WTC11 (cell line): ENCODE results near the gene CFAP119. TPM values are rescaled to one million over a fixed set of nuclear protein-coding genes. Genes with fewer than 3 reads are reported as not detected.

Experiments used
- ATAC-seq: fragments of 200-7000 bp; cut with Tn5 transposase; 2 replicates; pipeline ENCODE4 v1.10.0; 2021; ENCODE audit warnings: mild to moderate bottlenecking, moderate library complexity
- CTCF ChIA-PET: fragments of 300-600 bp; sonication (Branson Sonifier 250); formaldehyde crosslinking; loops from one replicate; lab custom pipeline; 2021; ENCODE audit warnings: antibody characterized with exemption; lab: Charles Lee
- POLR2A ChIA-PET: fragments of 350-600 bp; sonication (Branson Sonifier 250); formaldehyde crosslinking; loops from one replicate; lab custom pipeline; 2021; ENCODE audit warnings: antibody characterized with exemption; lab: Charles Lee
- DNase-seq: peaks from one replicate; pipeline ENCODE4 v3.0.0; 2021; ENCODE audit warnings: low spot score
- H3K27ac Mint-ChIP-seq: 2 replicates; pipeline ENCODE4 v1.8.0; 2021; ENCODE audit warnings: mixed read lengths
- H3K27me3 Mint-ChIP-seq: 2 replicates; pipeline ENCODE4 v1.8.0; 2021; ENCODE audit warnings: low read depth, mild to moderate bottlenecking, moderate library complexity, mixed read lengths
- H3K36me3 Mint-ChIP-seq: 2 replicates; pipeline ENCODE4 v1.8.0; 2021; ENCODE audit warnings: mixed read lengths
- H3K4me1 Mint-ChIP-seq: 2 replicates; pipeline ENCODE4 v1.8.0; 2022; ENCODE audit warnings: mixed read lengths
- H3K4me3 Mint-ChIP-seq: 2 replicates; pipeline ENCODE4 v1.8.0; 2021; ENCODE audit warnings: mild to moderate bottlenecking, moderate library complexity, mixed read lengths
- H3K9me3 Mint-ChIP-seq: 2 replicates; pipeline ENCODE4 v1.8.0; 2021; ENCODE audit warnings: mixed read lengths
- AR ChIP-seq: fragments of 250-450 bp; sonication (Bioruptor Pico); IDR thresholded peaks from 2 replicates; pipeline ENCODE4 v1.9.0; 2021; ENCODE audit warnings: mild to moderate bottlenecking
- E2F4 ChIP-seq: sonication (generic); formaldehyde crosslinking; IDR thresholded peaks from 2 replicates; pipeline ENCODE4 v1.8.1; 2022; ENCODE audit warnings: low read depth, mild to moderate bottlenecking, moderate library complexity, missing genetic modification reagents, borderline replicate concordance
- E2F5 ChIP-seq: sonication (generic); formaldehyde crosslinking; IDR thresholded peaks from 2 replicates; pipeline ENCODE4 v1.8.1; 2022; ENCODE audit warnings: mild to moderate bottlenecking, moderate library complexity, missing genetic modification reagents
- ETV6 ChIP-seq: sonication (generic); formaldehyde crosslinking; IDR thresholded peaks from 2 replicates; pipeline ENCODE4 v1.8.1; 2022; ENCODE audit warnings: mild to moderate bottlenecking, missing genetic modification reagents
- FOXJ3 ChIP-seq: sonication (generic); formaldehyde crosslinking; IDR thresholded peaks from 2 replicates; pipeline ENCODE4 v1.9.0; 2021; ENCODE audit warnings: missing genetic modification reagents, mild to moderate bottlenecking, borderline replicate concordance
- FOXP1 ChIP-seq: sonication (generic); formaldehyde crosslinking; IDR thresholded peaks from 2 replicates; pipeline ENCODE4 v1.8.0; 2022; ENCODE audit warnings: missing genetic modification reagents, mild to moderate bottlenecking, moderate library complexity, borderline replicate concordance
- HMGA2 ChIP-seq: fragments of 250-450 bp; sonication (Bioruptor Pico); IDR thresholded peaks from 2 replicates; pipeline ENCODE4 v1.4.0; 2021; ENCODE audit warnings: mild to moderate bottlenecking, moderate library complexity
- JAZF1 ChIP-seq: fragments of 250-450 bp; sonication (Bioruptor Pico); IDR thresholded peaks from 2 replicates; pipeline ENCODE4 v1.9.0; 2021; ENCODE audit warnings: moderate library complexity, mild to moderate bottlenecking, inconsistent platforms
- KAT7 ChIP-seq: sonication (generic); formaldehyde crosslinking; IDR thresholded peaks from 2 replicates; pipeline ENCODE4 v1.8.1; 2023; ENCODE audit warnings: missing genetic modification reagents, mild to moderate bottlenecking, borderline replicate concordance
- NR1H2 ChIP-seq: sonication (generic); formaldehyde crosslinking; IDR thresholded peaks from 2 replicates; pipeline ENCODE4 v1.9.0; 2021; ENCODE audit warnings: mild to moderate bottlenecking, moderate library complexity, missing genetic modification reagents
- NR2C2 ChIP-seq: sonication (generic); formaldehyde crosslinking; IDR thresholded peaks from 2 replicates; pipeline ENCODE4 v1.8.0; 2022; ENCODE audit warnings: mild to moderate bottlenecking, missing genetic modification reagents
- PRDM15 ChIP-seq: sonication (generic); formaldehyde crosslinking; IDR thresholded peaks from 2 replicates; pipeline ENCODE4 v1.8.0; 2022; ENCODE audit warnings: missing genetic modification reagents
- SOX15 ChIP-seq: fragments of 250-450 bp; sonication (Bioruptor Pico); IDR thresholded peaks from 2 replicates; pipeline ENCODE4 v1.9.0; 2021; ENCODE audit warnings: mild to moderate bottlenecking
- ZNF138 ChIP-seq: sonication (generic); formaldehyde crosslinking; conservative IDR thresholded peaks from 2 replicates; pipeline ENCODE4 v1.8.1; 2022; ENCODE audit warnings: mild to moderate bottlenecking, moderate library complexity, missing genetic modification reagents
- ZNF317 ChIP-seq: sonication (generic); formaldehyde crosslinking; IDR thresholded peaks from 2 replicates; pipeline ENCODE4 v1.8.1; 2023; ENCODE audit warnings: low read depth, mild to moderate bottlenecking, moderate library complexity, missing genetic modification reagents, borderline replicate concordance
- ZNF423 ChIP-seq: fragments of 250-450 bp; sonication (Bioruptor Pico); IDR thresholded peaks from 2 replicates; pipeline ENCODE4 v2.1.2; 2022; ENCODE audit warnings: mild to moderate bottlenecking, moderate library complexity
- total RNA-seq: library from RNA; stranded (reverse); gene quantifications from 3 replicates; pipeline ENCODE4 v1.2.3, GENCODE V29; 2021
- TF ChIP-seq, protein P1 (sequence below): sonication (generic); formaldehyde crosslinking; IDR thresholded peaks from 2 replicates; pipeline ENCODE4 v1.8.0; 2023; ENCODE audit warnings: mild to moderate bottlenecking, missing genetic modification reagents
- TF ChIP-seq, protein P2 (sequence below): sonication (generic); formaldehyde crosslinking; IDR thresholded peaks from 2 replicates; pipeline ENCODE4 v1.8.1; 2022; ENCODE audit warnings: mild to moderate bottlenecking, missing genetic modification reagents, moderate library complexity, borderline replicate concordance
- TF ChIP-seq, protein P3 (sequence below): fragments of 200-600 bp; IDR thresholded peaks from 2 replicates; pipeline ENCODE4 v1.8.0; 2022; ENCODE audit warnings: antibody characterized with exemption
- TF ChIP-seq, protein P4 (sequence below): fragments of 250-450 bp; sonication (Bioruptor Pico); IDR thresholded peaks from 2 replicates; pipeline ENCODE4 v1.8.0; 2021; ENCODE audit warnings: mild to moderate bottlenecking

The CFAP119 gene
- total RNA-seq, 1 experiment from 2014 or later = 6.6 TPM

DNA sequence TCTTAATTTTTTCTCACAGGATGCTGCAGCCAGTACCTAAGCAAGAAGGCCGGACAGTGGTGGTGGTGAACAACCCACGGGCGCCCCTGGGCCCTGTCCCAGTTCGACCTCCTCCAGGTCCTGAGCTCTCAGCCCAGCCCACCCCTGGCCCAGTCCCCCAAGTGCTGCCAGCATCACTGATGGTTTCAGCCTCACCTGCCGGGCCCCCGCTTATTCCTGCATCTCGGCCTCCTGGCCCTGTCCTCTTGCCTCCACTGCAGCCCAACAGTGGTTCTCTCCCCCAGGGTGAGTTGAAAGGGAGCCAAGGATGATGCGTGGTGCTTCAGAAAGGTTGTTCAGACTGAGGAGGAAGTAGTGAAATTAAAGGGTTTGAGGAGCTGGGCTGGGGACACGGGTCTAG lies 41.2 kb downstream of the CFAP119 start (continued):
- TF ChIP-seq, protein P1, sequence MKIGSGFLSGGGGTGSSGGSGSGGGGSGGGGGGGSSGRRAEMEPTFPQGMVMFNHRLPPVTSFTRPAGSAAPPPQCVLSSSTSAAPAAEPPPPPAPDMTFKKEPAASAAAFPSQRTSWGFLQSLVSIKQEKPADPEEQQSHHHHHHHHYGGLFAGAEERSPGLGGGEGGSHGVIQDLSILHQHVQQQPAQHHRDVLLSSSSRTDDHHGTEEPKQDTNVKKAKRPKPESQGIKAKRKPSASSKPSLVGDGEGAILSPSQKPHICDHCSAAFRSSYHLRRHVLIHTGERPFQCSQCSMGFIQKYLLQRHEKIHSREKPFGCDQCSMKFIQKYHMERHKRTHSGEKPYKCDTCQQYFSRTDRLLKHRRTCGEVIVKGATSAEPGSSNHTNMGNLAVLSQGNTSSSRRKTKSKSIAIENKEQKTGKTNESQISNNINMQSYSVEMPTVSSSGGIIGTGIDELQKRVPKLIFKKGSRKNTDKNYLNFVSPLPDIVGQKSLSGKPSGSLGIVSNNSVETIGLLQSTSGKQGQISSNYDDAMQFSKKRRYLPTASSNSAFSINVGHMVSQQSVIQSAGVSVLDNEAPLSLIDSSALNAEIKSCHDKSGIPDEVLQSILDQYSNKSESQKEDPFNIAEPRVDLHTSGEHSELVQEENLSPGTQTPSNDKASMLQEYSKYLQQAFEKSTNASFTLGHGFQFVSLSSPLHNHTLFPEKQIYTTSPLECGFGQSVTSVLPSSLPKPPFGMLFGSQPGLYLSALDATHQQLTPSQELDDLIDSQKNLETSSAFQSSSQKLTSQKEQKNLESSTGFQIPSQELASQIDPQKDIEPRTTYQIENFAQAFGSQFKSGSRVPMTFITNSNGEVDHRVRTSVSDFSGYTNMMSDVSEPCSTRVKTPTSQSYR = no peak
- no peak for TF ChIP-seq ETV6 (CRISPR knock-in tag)
- TF ChIP-seq, protein P2, sequence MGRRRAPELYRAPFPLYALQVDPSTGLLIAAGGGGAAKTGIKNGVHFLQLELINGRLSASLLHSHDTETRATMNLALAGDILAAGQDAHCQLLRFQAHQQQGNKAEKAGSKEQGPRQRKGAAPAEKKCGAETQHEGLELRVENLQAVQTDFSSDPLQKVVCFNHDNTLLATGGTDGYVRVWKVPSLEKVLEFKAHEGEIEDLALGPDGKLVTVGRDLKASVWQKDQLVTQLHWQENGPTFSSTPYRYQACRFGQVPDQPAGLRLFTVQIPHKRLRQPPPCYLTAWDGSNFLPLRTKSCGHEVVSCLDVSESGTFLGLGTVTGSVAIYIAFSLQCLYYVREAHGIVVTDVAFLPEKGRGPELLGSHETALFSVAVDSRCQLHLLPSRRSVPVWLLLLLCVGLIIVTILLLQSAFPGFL (CRISPR knock-in tag) = no peak
- TF ChIP-seq AR = no peak
- TF ChIP-seq E2F5 (CRISPR knock-in tag) = no peak
- no peak for TF ChIP-seq NR1H2

DNA sequence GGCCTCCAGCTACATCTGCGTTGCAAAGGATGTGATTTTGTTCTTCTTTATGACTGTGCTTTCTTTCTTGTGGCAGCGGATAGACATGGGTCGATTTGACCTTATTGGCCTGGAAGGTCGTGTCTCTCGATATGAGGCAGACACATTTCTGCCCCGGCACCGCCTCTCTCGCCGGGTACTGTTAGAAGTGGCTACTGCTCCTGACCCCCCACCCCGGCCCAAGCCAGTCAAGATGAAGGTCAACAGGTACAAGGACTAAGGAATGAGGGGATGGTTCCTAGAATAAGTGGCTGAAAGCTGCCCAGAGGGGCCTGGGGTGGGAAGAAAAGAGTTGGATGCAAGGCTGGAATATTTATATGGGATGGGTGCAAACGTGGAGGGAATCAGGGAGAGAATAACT lies 41.8 kb downstream of the CFAP119 start:
- no peaks in the 10 kb centered on the region for H3K9me3 Mint-ChIP-seq
- POLR2A ChIA-PET = no interaction called here
- no peaks in the 10 kb centered on the region for H3K27me3 Mint-ChIP-seq
- H3K4me1 Mint-ChIP-seq = no peaks in the 10 kb centered on the region
- H3K4me3 Mint-ChIP-seq = no peak overlapping the region
- DNase-seq (no peak), ATAC-seq (no peak)
- CTCF ChIA-PET = interaction anchor here (0.6 kb wide), 1 partner anchor 642 kb away, joined by 3 read pairs; no protein-coding TSS in a partner anchor
- peaks cover 80% of the 10 kb centered on the region for H3K36me3 Mint-ChIP-seq
- no peak overlapping the region for H3K27ac Mint-ChIP-seq
- no peak for TF ChIP-seq SOX15 (CRISPR knock-in tag)
- TF ChIP-seq PRDM15 = no peak
- no peak for TF ChIP-seq ZNF423 (CRISPR knock-in tag)
- TF ChIP-seq KAT7 (CRISPR knock-in tag) = no peak
- TF ChIP-seq HMGA2 (CRISPR knock-in tag) = no peak
- TF ChIP-seq, protein P3, sequence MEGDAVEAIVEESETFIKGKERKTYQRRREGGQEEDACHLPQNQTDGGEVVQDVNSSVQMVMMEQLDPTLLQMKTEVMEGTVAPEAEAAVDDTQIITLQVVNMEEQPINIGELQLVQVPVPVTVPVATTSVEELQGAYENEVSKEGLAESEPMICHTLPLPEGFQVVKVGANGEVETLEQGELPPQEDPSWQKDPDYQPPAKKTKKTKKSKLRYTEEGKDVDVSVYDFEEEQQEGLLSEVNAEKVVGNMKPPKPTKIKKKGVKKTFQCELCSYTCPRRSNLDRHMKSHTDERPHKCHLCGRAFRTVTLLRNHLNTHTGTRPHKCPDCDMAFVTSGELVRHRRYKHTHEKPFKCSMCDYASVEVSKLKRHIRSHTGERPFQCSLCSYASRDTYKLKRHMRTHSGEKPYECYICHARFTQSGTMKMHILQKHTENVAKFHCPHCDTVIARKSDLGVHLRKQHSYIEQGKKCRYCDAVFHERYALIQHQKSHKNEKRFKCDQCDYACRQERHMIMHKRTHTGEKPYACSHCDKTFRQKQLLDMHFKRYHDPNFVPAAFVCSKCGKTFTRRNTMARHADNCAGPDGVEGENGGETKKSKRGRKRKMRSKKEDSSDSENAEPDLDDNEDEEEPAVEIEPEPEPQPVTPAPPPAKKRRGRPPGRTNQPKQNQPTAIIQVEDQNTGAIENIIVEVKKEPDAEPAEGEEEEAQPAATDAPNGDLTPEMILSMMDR = no peak
- TF ChIP-seq ETV6 (CRISPR knock-in tag) = no peak
- TF ChIP-seq ZNF138 (CRISPR knock-in tag) = no peak
- TF ChIP-seq JAZF1 (CRISPR knock-in tag) = no peak
- TF ChIP-seq FOXJ3 = no peak
- no peak for TF ChIP-seq E2F4 (CRISPR knock-in tag)
- no peak for TF ChIP-seq NR2C2 (CRISPR knock-in tag)
- TF ChIP-seq, protein P4, sequence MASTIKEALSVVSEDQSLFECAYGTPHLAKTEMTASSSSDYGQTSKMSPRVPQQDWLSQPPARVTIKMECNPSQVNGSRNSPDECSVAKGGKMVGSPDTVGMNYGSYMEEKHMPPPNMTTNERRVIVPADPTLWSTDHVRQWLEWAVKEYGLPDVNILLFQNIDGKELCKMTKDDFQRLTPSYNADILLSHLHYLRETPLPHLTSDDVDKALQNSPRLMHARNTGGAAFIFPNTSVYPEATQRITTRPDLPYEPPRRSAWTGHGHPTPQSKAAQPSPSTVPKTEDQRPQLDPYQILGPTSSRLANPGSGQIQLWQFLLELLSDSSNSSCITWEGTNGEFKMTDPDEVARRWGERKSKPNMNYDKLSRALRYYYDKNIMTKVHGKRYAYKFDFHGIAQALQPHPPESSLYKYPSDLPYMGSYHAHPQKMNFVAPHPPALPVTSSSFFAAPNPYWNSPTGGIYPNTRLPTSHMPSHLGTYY (CRISPR knock-in tag) = no peak
- no peak for TF ChIP-seq FOXP1 (CRISPR knock-in tag)
- TF ChIP-seq ZNF317 = no peak
